Amygdala (tissue), 56 donors: Measurements from ENCODE around the gene EMID1.
A peak's percentile ranks its signal among the peaks of the same experiment; 100 is the strongest.

ENCODE experiments used
- DNase-seq, 56 donors: peaks; one replicate each; lab custom pipeline; 2025; lab: John Stamatoyannopoulos, UW

Gene EMID1

DNA sequence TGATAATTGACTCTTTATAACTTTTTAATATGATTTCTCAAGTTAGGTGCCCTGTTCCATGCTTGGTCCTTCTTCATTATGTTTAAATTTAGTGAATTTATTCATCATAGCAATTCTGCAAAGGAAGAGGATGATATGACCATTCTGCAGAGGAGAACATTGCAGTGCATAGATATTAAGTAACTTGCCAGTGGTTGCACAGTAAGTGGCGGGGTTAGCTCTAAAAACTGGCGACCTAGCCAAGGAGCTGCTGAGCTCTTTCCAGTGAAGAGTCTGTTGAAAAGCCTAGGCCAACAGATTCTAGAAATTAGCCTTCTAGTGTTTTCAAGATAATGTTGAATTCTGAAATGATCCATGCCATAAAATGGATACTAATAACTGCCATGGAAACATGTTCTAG, 66.9 kb downstream of the EMID1 start:
- DNase-seq: no peak

DNA sequence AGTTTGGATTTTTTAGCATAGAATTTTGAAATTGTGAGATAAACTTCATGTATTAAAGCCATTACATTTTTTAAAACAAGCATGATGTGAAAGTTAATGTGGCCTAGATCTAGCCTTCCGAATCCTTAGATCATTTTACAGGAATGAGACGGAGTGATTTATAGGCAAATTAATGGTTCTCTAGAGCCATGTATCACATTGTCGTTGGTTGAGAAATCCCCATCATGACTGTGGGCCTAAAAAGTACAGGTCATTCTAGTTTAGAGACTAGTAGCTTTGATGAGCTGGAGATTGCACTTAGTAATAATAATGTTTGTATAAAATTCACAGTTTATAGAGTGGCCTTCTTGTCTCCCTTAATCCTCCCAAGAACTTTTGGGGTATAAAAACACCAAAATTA, 69.5 kb downstream of the EMID1 start:
- DNase-seq: no peak

DNA sequence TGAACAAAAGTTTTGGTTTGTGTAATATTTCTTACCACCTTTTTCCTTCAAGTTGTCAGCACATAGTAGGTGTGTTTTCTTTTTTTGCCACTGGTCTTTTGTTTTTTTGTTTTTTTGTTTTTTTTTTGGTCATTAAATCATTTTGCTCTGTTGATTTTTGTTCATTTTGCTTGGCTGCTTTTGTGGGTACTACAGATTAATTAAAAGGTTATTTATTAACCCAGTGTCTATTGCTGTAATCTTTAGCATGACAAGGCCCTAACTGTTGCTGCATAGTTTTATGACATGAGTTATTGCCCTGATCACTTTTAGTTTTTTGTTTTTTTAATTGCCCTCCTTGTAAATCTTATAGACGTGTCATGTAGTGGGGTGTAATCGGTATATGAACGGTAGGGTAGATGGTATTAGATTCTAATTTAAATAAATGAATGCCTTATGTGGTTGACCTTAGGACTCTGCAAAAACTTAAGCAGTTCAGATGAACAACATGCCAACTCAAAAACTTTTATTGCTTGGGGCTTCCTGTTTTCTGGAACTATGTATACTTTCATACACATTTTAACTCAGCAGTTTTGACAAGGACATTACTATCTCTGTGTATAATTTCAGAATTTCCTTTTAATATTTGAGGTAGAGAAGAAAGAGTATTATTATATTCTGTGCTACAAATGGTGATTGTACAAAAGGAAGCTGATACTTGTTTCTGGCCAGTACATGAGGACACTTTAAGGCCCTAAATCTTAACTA, 70.3 kb downstream of the EMID1 start:
- no peak for DNase-seq

DNA sequence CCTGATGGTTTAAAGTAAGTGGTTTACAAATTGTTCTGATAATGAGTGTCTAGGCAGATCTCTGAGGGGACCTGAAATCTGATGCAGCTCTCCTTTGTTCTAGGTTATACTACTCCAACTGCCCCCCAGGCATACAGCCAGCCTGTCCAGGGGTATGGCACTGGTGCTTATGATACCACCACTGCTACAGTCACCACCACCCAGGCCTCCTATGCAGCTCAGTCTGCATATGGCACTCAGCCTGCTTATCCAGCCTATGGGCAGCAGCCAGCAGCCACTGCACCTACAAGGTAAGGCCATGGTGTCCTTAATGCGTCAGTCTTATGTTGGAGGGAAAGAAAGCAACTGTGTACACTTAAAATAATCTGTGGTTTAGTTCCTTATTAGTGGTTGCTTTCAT, 72.2 kb downstream of the EMID1 start:
- DNase-seq: no peak

- DNase-seq: no peak
Measured at GRCh38 chr22:29284196-29284595, 78.5 kb downstream of the EMID1 start.

DNA sequence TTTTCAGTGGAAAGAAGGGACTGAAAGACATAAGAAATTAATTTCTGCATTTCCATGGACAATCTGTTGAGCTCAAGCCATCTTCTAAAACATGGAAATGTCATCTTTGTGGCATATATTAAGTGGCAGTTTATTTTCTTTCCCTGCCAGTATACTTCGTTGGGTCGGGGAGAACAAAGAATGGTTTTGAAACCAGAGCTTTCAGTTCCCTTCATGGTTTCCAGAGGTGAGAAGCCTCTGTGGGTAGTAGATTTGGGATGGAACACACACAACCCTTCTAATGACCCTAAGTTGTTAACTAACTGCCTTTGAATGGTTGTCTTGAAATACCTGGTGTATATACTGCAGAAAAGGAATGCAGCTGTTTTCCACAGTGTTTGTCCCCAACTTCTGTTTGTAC, 83.1 kb downstream of the EMID1 start:
- no peak for DNase-seq

DNA sequence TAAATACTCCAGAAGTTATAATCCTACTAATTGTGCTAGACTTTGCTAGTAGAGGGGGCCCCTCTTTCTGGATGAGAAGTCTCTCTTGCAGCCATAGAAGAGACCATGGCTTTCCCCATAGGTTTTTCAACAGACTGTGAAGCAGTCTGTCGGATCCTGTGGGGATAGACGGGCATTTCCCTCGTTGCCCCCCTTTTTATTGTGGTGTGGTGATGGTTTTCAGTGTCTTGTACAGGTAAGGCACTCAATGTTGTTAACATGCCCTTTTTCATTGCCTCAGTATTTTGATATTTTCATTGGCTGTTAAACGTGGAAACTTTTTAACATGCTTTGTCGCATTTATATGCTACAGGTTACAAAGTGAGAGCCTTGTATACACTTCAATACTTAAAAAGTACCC, 84.4 kb downstream of the EMID1 start:
- DNase-seq: no peak

DNA sequence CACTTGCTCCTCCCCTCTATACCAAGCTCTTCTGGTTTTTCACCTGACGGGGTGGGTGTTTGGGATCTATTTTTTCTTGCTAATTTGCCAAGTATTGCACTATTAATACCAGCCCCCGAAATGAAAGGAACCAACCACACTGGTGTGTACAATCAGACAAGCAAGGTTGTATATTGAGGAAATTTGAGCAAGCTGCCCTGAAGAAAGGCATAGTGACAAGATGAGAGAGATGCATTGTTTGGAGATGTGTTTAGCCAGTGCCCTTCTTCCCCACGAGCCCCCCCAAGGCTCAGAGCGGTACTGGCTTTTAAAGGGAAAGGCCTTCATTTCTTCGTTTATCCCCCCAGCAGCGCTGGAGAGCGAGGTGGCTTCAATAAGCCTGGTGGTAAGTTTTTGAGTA, 85.5 kb downstream of the EMID1 start:
- no peak for DNase-seq

DNA sequence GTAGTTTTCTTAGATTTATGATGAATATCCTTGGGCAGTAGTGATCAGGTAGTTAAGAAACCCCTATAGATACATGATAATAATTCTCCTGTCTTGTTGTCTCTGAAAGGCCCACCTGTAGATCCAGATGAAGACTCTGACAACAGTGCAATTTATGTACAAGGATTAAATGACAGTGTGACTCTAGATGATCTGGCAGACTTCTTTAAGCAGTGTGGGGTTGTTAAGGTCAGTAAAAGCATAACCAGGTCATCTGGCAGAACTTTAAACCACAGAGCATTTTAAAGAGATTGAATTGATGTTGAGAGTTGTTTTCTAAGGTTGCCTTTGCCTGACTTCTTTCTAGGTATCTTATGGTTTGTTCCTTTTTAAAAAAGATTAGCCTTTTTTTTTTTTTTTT, 86.7 kb downstream of the EMID1 start:
- DNase-seq: no peak

- no peak for DNase-seq
Measured at GRCh38 chr22:29298641-29299040, 92.9 kb downstream of the EMID1 start.

- no peak for DNase-seq
Measured at GRCh38 chr22:29299136-29299900, 93.6 kb downstream of the EMID1 start.

DNA sequence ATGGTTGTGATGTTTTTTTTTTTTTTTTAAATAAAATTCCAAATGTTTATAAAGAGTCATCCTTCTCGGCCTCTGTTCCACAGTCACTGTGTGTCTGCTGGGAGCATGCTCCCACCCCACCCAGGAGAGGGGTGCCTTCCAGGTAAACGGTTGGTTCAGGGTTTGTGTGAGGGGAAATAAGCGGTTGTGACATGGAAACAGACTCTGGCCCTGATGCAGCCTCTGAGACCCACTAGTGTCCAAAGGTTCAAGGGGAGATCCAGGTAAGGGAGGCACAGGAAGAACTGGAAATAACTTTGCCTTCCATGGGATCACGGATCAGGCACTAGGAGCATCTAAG, 94.7 kb downstream of the EMID1 start:
- DNase-seq: no peak

DNA sequence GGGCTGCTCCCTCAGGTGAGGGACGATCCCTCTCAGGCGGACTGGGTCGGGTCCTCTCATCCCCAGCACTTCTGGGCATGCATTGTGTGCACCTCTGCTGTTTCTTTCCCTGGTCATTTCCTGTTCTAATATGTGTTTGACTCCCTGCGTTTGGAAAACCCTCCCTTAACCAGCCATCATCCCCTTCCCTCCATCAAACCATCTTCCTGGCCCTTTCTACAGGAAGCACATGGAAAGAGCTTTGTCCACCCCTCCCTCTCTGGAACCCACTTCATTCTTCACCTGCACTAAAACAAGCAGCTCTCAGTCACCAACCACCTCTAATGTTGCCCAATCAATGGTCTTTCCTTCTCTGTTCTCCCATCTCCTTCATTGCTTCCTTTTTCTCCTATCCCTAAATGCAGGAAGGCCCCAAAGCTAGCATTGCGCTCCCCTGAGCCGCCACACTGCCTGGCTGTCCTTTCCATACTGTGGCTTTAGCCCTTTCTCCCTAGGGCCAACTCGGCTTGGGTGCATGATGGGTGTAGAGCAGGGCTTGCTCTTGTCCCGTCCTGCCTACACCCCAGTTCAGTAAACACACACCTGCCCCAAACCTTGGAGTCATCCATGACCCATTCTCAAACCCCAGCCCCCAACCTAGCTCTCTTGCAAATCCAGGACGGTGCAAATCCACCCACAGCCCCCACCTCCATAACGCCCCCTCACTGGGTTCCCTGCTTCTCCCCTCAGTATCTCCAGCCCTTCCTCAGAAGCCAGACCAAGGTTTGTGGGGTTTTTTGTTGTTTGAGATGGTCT, 95.3 kb downstream of the EMID1 start:
- no peak for DNase-seq

DNA sequence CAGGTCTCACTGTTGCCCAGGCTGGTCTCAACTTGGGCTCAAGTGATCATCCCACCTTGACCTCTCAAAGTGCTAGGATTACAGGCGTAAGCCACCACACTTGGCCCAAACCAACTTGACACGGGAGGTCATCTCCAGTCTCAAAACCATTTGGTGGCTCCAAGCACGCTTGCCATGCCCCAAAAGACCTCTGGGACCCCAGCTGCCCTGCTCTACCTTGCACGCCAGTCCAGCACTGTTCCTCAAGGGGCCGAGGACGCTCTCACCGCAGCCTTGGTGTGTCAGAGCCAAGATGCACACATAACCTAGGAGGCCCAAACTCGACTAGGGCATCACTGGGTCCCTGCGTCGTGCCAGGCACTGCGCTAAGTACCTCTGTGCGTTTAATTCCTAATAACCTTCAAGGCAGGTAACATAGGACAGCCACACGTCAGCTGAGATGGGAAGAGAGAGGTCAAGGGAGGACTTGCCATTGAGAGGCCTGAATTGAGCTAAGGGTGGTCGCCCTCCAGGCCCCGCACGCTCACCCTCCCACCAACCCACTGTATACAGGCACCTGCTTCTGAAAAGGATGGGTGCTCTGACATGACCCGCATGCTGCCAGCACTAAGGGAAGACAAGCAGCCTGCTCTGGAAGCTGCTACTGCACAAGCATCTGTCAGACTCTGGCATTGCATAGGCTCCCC, 96.2 kb downstream of the EMID1 start:
- DNase-seq: no peak

- DNase-seq: peak in 4 of 56 donors; percentile 27 to 39 (median 33)
Measured at GRCh38 chr22:29302402-29302680, 96.6 kb downstream of the EMID1 start.

- DNase-seq: peak in 11 of 56 donors; percentile 30 to 72 (median 46)
Measured at GRCh38 chr22:29302681-29303465, 97.2 kb downstream of the EMID1 start.

DNA sequence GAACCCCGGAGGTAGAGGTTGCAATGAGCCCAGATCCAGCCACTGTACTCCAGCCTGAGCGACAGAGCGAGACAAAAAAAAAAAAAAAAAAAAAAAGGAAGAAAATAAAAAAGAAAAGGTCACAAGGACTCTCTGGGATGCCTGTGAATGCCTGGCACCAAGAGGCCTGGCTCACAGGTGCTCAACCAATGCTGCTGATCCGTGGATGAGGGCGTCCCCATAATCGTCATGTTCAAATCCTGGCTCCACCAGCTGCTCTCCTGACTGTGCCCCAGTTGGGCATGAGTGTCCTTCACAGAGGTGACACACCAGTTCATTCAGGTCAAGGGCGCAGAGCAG, 100.1 kb downstream of the EMID1 start:
- no peak for DNase-seq

GRCh38 chr22:29306175-29306834, 100.6 kb downstream of the EMID1 start, which contains the start of gene GAS2L1:
GAS2L1 (plus strand) TSS chr22:29306650; CDS start chr22:29308106, 1,456 bp downstream.
- DNase-seq: peak in 45 of 56 donors; percentile 31 to 81 (median 61)

- peak in 33 of 56 donors; percentile 27 to 76 (median 58) for DNase-seq
Measured at GRCh38 chr22:29306835-29307595, 101.3 kb downstream of the EMID1 start.
